ENCODE data around the gene RPS8. TPM values are rescaled to one million over a fixed set of nuclear protein-coding genes. Genes with fewer than 3 reads are reported as not detected.

RPS8 gene
- total and polyA plus RNA-seq, 4 donors, result 258 to 891 (median 575) TPM

DNA sequence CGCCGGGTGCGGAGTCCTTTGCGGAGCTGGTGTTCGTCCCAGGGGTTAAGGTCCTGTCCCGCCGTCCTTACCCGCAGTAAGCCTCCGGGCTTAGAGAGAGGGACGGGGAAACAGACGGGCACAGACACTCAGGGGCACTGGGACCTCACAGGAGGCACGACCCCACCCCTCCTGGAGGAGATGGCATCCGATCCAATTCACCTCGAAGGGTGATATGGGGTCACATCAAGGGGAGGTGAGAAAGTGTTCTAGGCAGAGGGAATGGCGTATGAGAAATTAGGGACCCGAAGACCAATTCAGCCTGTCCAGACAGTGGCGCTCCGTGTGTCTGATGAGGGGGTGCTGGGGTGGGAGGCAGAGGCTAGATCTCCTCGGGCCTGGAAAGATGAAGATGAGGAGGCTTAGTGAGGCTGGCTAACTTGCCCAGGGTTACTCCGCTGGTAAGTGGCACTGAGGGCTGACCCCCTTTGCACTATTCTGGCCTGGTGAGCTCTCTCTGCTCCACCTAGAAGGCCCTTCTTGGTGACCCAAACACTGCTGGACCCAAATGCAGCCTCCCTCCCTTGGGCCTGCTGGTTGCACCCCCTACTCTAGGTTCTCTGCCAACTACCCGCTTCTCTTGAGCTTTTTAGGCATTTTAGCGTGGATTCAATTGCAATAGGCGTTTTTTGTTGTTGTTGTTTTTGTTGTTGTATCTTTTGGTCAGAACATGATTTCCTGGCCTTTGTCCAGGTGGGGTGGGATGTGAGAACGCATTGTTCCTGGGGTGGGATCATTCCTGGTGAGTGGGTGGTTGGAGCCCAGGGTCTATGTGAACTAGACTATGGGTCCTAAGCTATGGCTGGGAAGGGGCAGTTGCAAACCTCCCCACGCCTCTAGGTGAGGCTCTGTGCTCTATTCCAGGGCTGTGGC lies 45.2 kb downstream of the RPS8 start:
- Histone ChIP-seq H3K27me3 (ENCODE audit: control insufficient read depth in 4 of 4, insufficient read depth in 4 of 4, low read length in 3 of 4) (no peaks in the 10 kb centered on the region), H3K9ac (ENCODE audit: low read depth in 1 of 2, low read length in 2 of 2) (peak overlapping the region; percentile 94 to 98), H3K4me1 (ENCODE audit: control insufficient read depth in 4 of 4, insufficient read depth in 4 of 4, low read length in 3 of 4) (peaks cover 2 to 23% (median 11%) of the 10 kb centered on the region in 4 donors), H3K27ac (ENCODE audit: low read depth in 1 of 2, low read length in 2 of 2) (peak overlapping the region; percentile 83 to 98), H3K4me3 (ENCODE audit: low read depth in 1 of 3, low read length in 3 of 3) (peak overlapping the region; percentile 58 to 70 (median 67)), H3K36me3 (ENCODE audit: control insufficient read depth in 4 of 4, insufficient read depth in 3 of 4, low read depth in 1 of 4, low read length in 3 of 4) (no peaks in the 10 kb centered on the region), H3K9me3 (ENCODE audit: control insufficient read depth in 4 of 4, low read length in 3 of 4) (no peaks in the 10 kb centered on the region)
- TF ChIP-seq TAF1 (conservative IDR thresholded peaks at IDR 0.05) (no peak), HNF4A (conservative IDR thresholded peaks at IDR 0.05) (peak in 1 of 2 donors; percentile 1)
- WGBS, result 29% methylated on average over 25 of the region's 25 CpGs
- DNase-seq (ENCODE audit: low spot score), result no peak

DNA sequence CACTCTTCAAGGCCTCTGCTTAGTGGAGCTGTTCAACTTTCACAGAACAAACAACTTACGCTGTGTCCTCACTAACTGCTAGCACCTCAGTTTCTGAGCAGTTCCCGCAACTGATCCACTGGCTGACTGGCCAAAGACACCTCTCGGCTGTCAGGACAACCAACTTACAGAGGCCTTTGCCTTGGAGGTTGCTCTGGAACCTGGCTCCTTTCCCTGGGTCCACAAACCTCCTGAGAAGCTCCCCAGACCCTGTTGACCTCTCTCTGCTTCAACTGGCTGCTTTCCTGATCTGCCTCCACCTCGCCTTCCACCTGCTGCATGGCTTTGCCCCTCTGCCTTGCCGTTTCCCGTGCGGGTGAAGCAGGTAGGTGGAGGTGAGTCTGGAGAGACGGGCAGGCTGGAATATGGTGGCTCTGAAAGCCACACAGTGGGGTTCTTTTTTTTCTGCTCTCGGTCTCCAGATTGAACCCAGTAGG lies 45.9 kb downstream of the RPS8 start:
- no peak for DNase-seq (ENCODE audit: low spot score)

More for the DNA sequence above, 45.9 kb downstream of the RPS8 start:
- H3K27ac ChIP-seq (ENCODE audit: low read depth in 1 of 2, low read length in 2 of 2), result no peak overlapping the region
- TF ChIP-seq, protein P1, sequence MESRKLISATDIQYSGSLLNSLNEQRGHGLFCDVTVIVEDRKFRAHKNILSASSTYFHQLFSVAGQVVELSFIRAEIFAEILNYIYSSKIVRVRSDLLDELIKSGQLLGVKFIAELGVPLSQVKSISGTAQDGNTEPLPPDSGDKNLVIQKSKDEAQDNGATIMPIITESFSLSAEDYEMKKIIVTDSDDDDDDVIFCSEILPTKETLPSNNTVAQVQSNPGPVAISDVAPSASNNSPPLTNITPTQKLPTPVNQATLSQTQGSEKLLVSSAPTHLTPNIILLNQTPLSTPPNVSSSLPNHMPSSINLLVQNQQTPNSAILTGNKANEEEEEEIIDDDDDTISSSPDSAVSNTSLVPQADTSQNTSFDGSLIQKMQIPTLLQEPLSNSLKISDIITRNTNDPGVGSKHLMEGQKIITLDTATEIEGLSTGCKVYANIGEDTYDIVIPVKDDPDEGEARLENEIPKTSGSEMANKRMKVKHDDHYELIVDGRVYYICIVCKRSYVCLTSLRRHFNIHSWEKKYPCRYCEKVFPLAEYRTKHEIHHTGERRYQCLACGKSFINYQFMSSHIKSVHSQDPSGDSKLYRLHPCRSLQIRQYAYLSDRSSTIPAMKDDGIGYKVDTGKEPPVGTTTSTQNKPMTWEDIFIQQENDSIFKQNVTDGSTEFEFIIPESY (IDR thresholded peaks at IDR 0.05), result no peak
- TF ChIP-seq REST (IDR thresholded peaks at IDR 0.05), result no peak
- TF ChIP-seq SP1 (IDR thresholded peaks at IDR 0.05), result no peak
- no peak for TF ChIP-seq FOXA2 (IDR thresholded peaks at IDR 0.05)
- no peak for TF ChIP-seq HNF4G (IDR thresholded peaks at IDR 0.05)
- no peak for TF ChIP-seq EGR1 (IDR thresholded peaks at IDR 0.05; ENCODE audit: low read depth in 2 of 2)
- no peak for TF ChIP-seq NR2F2 (IDR thresholded peaks at IDR 0.05)
- no peak overlapping the region for H3K4me3 ChIP-seq (ENCODE audit: low read depth in 1 of 3, low read length in 3 of 3)
- H3K9ac ChIP-seq (ENCODE audit: low read depth in 1 of 2, low read length in 2 of 2), result no peak overlapping the region
- H3K27me3 ChIP-seq (ENCODE audit: control insufficient read depth in 4 of 4, insufficient read depth in 4 of 4, low read length in 3 of 4), result no peaks in the 10 kb centered on the region
- H3K36me3 ChIP-seq (ENCODE audit: control insufficient read depth in 4 of 4, insufficient read depth in 3 of 4, low read depth in 1 of 4, low read length in 3 of 4), result no peaks in the 10 kb centered on the region
- WGBS, result 94% methylated on average over 9 of the region's 9 CpGs
- peaks cover 2 to 23% (median 12%) of the 10 kb centered on the region in 4 donors for H3K4me1 ChIP-seq (ENCODE audit: control insufficient read depth in 4 of 4, insufficient read depth in 4 of 4, low read length in 3 of 4)
- H3K9me3 ChIP-seq (ENCODE audit: control insufficient read depth in 4 of 4, low read length in 3 of 4), result no peaks in the 10 kb centered on the region
